ENCODE results near the gene XAF1. TPM values are rescaled to one million over a fixed set of nuclear protein-coding genes. Genes with fewer than 3 reads are reported as not detected.
"Not testable (repeated sequence)": the region's sequence is repeated elsewhere in the genome, so short reads cannot be mapped to it uniquely, and the experiment has no call there.

XAF1 gene
- total RNA-seq, 1 donor from 2014 or later = 2.5 TPM

DNA sequence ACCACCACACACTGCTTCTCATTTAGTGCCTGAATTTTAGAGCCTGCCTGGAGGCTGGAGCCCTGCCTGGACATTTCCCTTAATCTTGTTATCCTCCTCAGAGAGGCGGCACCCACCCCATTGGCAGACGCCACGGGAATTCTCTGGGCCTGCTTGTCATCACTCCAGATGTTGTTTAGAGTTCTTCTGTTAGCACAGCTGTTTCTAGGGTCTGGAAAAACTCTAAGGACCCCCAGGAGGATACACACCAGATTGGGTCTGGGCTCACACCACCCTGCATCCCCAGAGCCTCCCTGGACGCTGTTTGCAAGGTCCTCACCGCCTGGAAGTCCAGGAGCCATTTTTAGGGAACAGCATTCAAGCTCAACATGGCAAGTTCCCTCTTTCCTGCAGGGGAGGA lies 565 bp upstream of the XAF1 start:
- no peak for DNase-seq

DNA sequence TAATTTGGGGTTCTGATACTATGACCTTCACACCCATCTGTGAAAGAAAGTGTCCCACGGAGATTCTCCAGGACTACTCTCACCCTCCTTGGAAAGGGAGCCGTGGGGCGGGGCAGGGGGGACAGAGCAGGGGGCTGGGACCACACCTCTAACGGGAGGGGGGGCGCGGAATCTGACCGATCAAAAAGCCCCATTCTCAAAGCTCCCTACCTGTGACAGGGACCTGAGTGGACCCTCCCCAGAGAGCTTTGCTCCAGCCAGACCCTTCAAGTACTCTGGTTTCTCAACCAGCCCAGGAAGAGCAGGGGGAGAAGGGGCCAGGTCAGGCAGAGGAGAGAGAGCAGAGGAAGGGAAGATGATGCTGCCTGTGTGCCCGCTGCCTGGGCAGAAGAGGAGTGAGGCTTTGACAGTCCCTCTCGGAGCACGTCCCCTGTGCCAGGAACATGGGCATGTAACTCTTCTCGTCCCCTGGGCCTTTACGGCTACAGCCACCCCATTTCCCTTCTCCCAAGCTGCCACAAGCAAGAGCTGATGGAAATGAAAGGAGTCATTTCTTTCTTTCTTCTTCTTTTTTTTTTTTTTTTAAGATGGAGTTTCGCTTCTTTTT lies 682 bp downstream of the XAF1 start:
- DNase-seq = no peak

DNA sequence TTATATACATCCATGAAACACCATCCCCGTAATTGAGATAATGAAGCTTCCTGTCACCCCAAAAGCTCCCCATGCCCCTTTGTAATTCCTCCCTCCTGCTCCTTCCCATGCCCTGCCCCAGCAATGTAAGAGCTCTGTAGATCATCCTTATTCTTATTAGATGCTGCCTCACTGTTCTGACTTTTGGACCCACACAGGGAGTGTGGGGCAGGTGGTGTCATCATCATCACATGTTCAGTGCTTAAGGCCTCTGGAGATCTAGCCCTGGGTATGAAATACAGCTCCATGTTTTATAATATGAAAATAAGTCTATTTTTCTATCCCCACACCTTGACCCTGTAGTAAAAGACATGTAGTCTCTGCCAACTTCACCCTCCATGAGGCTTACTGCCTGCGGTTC lies 1.9 kb downstream of the XAF1 start:
- no peak for DNase-seq

DNA sequence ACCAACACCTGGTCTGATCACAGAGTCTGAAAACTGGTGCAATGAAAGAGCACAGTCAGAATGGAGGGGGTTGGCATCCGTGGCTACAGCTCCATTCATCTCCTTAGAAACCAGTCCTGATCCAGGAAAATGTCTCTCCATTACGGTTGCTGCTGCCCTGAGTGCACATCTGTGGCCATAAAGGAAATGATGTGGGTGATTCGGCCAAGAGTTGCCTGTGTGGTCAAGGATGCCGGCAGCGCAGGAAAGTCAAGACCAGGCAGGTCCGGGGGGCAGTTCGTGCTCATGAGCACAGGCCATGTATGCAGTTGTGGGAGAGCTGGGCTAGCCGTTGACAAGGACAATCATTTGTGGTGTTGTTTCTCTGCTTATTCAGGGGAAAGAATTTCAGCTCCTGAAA lies 5.9 kb downstream of the XAF1 start:
- DNase-seq = no peak

DNA sequence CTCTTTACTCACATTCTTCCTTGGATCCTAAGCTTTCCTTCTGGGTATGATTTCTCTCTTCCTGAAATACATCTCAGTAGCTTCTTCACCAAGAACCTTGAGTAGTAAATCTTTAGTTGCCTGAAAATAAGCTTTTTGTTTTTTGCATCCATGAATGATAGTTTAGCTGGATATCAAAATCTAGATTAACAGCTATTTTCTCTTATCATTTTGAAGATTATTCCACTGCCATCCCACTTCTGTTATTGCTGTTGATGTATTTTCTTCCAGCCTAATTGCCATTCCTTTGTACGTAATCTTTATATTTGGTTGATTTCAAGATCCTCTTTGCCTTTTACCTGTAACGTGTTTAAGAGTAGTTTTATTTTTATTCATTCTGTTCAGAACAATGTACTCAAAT lies 12.6 kb downstream of the XAF1 start:
- DNase-seq = no peak

DNA sequence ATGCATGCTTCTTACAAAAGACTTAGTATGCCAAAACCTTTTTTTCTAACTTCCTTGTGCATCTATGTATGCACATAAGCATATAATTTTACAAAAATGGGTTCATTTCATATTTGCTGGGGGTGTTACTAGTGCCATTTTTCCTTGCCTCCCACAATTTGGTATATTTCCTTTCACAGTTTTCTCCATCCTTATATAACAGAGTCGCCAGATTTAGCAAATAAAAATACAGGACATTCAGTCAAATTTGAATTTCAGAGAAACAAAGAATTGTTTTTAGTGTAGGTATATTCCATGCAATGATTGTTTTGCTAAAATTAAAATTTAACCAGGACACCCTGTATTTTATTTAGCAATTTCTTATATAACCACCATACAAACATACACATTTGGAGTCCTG lies 16.2 kb downstream of the XAF1 start:
- DNase-seq = no peak

DNA sequence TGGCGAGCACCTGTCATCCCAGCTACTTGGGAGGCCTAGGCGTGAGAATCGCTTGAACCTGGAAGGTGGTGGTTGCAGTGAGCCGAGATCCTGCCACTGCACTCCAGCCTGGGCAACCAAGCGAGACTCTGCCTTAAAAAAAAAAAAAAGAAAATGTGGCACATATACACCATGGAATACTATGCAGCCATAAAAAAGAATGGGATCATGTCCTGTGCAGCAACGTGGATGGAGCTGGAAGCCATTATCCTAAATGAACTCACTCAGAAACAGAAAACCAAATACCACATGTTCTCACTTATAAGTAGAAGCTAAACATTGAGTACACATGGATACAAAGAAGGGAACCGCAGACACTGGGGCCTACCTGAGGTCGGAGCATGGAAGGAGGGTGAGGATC lies 19.1 kb downstream of the XAF1 start:
- DNase-seq = not testable (repeated sequence)

DNA sequence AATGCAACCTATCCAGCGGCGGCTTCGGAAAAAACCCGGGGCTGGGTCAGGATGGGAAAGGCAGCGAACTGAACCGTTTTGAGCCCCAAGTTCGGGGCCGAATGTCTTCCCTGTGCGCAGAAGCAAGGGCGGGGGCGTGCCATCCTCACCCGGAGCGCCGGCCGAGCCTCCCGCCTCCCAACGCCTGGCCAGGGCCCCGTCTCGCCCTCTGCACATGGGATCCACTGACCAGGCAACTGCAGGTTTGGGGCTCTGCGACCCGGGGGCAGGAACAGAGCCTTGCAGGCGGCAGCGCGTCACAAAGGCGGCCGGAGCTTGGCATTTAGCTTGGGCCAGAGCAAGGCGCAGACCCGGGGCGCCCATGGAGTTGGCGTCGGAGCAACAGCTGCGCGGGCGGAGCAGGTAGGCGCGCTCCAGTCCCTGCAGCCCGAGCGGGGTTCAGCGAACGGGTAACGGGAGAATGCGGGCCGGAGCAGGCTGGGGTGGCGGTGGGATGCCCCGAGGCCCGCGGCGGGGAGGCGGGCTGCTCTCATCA lies 20.1 kb downstream of the XAF1 start, which contains the start of gene FBXO39:
FBXO39 (plus strand) TSS at position 345 of the 535 bp plus-strand sequence. CDS start 3,654 bp downstream, outside the sequence.
- no peak for DNase-seq

DNA sequence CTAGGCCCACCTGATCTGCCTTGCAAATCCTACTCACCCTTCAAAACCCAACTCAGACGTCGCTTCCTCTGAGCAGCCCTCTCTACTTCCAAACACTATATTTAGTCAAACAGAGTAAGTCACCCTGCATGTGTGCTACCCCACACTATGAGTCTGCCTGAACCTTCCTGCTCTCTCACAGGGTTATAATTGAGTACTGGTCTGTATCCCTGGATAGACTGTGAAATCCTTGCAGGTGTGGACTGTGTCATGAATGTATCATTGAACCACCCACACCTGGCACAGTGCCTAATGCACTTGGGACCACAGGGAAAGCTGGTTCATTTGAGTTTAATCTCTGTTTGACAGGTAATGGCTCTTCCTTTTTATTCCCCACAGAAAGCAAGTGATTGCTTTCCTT lies 23.6 kb downstream of the XAF1 start:
- no peak for DNase-seq

DNA sequence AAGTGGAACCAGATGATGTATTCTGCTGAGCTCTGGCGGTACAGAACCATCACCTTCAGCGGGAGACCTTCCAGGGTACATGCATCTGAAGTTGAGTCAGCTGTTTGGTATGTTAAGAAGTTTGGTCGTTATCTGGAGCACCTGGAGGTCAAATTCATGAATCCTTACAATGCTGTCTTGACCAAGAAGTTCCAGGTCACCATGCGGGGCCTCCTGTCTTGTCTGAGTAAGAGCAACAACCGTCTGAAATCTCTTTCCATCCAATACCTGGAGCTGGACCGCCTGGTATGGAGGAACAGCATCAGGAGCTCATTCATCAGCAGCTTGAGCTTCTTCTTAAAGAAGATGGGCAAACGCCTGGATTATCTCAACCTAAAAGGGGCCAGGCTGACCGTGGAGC lies 24.2 kb downstream of the XAF1 start:
- DNase-seq = no peak

DNA sequence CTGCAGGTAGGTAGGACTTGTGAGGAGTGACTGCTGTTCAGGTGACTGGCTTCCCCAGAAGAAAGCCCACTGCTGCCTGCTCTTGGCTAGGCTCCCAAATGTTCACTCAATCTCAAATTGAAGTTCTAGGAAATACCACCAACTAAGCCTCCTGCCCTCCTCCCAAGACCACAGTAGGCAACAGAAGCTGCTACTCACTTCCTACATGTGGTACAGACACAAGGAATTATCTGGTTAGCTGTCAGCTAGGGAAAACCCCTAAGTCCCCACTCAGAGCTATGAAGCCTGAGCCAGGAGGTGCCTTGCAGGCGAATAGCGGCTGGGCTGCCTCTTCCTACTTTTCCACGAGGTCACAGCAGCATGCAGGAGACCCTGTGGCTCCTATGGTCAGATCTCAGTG lies 25.0 kb downstream of the XAF1 start:
- no peak for DNase-seq

DNA sequence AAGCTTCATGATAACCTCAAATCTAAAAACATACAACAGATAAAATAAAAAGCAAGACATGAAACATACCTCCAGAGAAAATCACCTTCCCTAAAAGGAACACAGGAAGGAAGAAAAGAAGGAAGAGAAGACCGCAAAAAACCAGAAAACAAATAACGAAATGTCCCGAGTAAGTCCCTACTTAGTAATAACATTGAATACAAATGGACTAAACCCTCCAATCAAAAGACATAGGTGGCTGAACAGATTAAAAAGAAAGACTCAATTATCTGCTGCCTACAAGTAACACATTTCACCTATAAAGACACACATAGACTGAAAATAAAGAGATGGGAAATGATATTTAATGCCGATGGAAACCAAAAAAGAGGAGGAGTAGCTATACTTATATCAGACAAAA lies 26.4 kb downstream of the XAF1 start:
- DNase-seq = no peak

DNA sequence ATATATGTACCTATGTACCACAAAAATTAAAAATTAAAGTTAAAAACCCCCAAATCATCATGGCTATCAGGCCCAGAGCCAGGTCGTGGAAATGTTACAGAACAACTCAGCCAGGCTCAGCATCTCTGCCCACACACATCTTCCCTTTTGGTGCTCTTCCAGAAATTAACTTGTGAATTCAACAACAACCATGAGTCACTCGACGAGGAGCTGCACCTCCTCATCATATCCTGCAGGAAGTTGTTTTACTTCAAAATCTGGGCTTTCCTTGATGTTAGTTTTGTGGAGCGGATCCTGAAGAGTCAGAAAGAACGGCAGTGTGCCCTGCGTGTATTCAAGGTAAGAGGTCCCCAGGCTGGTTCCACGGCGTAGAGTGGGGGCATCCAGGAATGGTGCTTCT lies 30.8 kb downstream of the XAF1 start:
- no peak for DNase-seq

DNA sequence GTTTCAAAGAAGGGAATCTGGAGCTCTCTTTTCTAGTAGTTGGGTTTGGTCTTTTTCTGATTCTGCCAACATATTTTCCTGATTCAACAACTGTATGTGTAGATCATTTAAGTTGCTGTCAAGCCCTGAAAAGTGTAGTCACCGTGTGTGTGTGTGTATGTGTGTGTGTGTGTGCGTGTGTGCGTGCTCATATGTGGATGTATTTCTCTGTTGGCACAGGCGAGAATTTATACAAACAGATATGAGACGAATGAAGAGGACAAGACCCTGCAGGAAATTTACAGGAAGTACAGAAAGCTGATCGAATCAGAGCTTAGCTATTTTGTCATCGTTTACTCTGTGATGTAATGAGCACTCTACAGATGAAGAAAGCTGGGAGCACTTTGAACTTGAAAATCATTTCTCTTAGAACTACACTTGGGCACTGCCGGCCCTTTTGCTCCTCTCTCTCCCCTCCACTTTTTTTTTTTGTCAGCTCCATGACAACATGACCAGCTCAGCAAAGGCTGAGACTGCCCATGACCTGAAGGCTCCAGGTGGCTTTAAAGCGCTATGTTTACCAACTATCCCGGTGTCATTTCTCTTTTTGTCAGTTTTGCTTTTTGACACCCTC lies 31.3 kb downstream of the XAF1 start:
- DNase-seq = no peak

DNA sequence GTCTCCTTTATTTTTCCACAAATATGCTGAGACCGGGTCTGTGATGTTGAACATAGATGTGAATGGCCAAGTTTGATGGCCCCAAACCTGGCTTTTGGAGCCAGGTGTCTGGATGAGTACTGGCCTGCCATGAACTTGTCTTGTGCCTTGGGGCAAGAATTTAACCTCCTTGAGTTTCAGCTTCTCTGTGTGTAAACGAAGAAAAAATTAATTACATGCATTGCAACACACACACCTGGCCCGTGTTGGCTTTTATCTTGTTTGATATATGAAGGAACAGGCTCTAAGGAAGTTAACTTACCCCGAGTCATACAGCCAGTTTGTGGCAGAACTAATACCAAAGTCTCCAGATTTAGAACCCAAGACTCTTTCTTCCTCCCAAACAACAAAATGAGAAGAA lies 33.3 kb downstream of the XAF1 start:
- no peak for DNase-seq

DNA sequence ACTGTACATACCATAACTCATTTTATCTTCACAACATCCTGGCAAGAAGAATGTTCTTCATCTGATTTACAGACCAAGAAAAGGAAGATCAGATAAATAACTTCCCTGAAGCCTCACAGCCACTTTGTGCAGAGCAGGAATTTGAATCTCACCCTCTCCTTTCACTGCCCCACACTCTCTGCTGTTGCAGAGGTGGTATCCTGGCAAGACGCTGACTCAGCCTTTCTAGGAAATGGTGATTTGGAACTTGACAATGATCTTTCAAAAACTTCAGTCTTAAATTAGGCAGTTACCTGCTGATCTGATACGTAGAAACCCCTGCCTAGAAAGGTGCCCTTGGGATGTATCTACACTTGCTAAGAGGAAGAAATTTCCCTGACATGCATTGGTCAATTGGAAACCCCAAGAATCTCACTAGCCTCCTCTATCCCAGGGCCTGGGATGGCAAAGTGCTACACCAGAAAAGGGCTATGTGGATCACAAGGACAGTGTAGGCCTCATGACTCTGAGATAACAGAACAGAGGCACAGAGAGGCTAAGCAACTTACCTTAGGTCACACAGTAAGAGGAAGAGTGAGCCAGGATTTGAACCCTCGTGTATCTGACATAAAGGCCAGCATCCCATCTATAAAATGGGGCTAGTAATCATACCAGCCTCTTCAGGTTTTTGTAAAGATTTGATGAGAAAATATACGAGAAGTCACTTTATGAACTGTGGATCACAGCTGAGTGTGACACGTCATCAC lies 38.1 kb downstream of the XAF1 start:
- no peak for DNase-seq

DNA sequence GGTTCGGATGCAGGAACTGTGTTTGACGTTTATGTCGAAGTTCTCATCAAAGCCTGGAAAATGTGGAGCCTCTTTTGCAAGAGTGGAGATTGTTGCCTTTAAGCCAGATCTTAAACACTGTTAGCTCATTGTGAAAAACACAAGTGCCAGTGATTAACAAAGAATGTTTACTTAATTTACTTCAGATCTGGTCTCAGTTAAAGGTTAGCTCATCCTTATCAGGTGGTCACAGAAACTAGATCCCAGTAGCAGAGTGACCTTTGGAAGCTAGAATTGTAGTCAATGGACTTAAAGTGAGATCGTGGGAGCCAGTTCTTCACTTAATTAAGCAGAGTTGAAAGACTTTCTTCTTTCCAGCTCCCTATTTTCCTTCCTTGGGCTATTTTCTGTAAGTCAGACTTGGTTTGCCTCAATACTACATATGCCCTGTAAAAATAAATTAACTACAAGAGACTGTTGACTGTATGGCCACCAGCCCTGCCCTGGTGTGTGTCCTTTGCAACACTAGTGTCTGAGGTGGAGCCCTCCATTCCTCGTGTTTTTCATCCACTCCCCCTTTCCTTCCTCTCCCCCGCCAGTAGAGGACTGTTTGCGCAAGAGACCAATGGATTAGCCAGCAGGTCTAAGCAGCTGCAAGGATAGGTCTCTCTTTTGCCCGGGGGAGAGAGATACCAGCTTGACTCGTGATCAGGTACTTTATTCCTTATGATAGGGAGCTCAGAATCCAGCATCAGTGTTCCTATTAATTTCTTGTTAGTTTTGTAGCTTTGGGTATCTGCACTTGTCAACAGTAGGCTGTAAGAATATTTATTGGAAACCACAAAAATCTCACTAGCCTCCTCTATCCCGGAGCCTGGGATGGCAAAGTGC lies 40.4 kb downstream of the XAF1 start:
- no peak for DNase-seq

DNA sequence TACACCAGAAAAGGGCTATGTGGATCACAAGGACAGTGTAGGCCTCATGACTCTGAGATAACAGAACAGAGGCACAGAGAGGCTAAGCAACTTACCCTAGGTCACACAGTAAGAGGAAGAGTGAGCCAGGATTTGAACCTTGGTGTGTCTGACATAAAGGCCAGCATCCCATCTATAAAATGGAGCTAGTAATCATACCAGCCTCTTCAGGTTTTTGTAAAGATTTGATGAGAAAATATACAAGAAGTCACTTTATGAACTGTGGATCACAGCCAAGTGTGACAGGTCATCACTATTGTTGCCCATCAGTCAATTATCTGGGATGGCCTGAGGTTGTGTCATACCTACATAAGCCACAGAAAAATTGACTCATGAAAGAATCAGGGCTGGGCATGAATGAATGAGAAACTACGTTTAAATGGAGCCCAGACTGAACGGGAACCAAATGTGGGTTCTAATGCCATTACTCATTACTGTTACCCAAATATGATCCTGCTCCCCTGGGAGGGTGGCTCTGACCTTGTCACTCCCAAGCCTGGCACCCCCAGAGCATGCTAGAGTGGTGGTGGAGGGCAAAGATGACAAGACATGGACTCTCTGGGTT lies 41.1 kb downstream of the XAF1 start:
- no peak for DNase-seq

DNA sequence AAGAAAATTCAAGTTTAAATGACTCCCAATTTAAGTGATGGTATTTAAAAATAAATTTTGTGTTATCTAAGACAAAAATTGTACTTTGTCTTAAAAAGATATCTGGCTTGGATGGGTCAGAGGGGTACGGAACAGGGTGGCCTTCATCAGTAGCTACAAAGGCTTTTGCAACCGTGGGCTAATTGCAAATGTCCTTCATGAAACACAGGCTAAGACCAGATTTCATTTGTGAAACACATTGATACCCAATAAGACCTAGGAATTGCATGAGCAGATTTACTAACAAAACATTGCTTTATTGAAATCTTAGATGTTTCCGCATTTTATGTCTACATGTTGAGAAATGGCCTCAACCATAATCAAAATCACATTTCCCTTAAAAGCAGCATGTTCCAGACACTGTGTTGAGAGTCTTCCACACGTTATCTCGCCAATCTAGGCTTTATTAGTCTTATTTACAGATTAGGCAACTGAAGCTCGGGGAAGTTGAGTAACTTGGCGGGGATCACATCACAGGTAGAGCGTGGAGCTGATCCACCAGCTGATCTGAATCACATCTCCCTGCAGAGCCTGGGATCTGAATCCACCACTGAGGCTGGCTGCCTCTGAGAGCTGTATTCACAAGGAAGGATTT lies 42.0 kb downstream of the XAF1 start:
- no peak for DNase-seq

DNA sequence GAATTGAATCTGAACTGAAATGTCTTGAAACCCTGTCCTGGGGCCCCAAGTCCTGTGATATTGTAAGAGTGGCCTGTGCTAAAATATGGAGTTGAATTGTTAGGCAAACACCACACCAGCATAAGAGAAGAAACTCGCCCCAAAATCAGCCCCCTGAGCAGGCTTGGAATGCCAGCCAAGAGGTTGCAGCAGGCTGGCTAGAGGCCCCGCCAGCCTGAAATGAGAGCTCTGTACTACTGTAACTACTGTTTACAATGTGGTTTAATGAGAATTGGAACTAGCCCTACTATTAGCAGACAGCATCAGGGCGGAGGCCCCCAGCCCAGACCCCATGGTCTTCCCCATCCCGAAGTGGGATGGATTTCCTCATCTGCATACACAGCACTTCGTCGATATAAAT lies 43.9 kb downstream of the XAF1 start:
- no peak for DNase-seq

DNA sequence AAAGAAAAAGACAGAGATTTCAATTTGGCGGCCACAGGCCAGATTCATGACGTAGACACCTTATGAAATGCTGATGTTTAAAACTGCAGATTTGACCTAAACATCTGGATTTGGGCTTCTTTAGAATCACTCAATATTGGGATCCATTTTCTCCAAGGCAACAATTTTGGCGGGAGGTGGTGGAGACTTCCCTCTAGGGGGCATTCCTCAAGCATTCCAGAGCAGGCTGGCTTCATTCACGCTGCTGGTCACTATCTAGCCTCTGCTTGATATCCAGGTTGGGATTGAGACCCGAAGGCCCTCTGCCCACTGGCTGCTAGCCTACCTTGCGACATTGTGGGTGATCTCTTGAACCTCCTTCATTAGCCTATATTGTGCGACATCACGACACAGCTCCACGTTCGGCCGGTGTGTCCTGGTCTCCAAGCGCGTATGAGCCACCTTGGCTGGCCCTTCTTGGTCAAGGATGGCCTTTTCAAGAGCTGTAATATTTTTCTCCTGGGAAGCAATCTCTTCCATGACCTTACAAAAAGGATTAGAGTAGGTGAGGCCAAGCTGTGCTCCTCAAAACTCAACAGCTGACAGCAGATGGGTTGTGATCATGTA lies 44.7 kb downstream of the XAF1 start:
- DNase-seq = no peak
